Measurements from ENCODE around the gene PTPRT.

Gene PTPRT

DNA sequence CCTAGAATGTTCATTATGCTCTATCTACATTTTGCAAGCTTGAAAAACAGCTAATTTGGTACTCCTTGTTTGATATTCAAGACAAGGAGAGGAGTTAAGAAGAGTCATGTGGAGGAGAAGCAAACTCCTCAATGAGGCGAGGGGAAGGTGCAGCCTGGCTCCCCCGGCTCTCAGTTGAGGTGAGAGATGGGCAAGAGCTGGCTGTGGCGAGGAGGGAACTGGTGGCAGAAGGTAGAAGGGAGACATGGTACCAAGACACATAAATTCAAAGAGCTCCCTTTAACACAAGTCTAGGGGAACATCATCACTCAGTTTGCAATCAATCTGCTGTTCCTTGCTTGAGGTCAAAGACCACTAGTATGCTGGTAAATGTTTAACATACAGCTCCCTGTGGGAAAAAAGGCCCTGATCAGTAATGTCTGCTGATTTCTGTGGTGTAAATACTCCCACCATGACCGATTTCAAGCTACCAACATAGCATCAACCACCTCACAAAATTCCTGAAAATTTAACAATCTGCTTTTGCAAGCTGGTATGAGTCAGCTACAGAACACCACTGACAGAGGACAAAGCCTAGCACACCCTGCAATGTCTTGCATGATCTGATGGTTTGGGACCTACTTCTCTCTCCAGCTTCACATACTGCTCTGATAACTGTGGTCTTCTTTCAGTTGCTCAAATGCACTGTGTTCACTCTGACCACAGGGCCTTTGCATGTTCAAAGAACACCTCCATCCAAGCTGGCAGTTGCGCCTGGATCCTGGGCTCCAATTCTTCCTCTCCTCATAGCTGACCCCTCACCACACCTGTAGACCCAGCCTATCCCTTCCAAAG is 1055.2 kb downstream of the PTPRT start:
- H3K27ac ChIP-seq (ENCODE audit: insufficient read depth, low read depth, low read length, poor library complexity, severe bottlenecking) = no peak overlapping the region
- peaks cover 11% of the 10 kb centered on the region for H3K4me1 ChIP-seq (ENCODE audit: control insufficient read depth, insufficient read depth, low read length)
- 91 to 94% methylated on average over 5 of the region's 5 CpGs for WGBS, 2 experiments
- H3K9me3 ChIP-seq (ENCODE audit: control insufficient read depth, low read length) = no peaks in the 10 kb centered on the region
- no peaks in the 10 kb centered on the region for H3K36me3 ChIP-seq (ENCODE audit: control insufficient read depth, insufficient read depth, low read length)
- H3K4me3 ChIP-seq (ENCODE audit: insufficient read depth, low read depth, low read length) = no peak overlapping the region
- H3K27me3 ChIP-seq (ENCODE audit: control insufficient read depth, insufficient read depth, low read length, poor library complexity, severe bottlenecking) = no peaks in the 10 kb centered on the region

DNA sequence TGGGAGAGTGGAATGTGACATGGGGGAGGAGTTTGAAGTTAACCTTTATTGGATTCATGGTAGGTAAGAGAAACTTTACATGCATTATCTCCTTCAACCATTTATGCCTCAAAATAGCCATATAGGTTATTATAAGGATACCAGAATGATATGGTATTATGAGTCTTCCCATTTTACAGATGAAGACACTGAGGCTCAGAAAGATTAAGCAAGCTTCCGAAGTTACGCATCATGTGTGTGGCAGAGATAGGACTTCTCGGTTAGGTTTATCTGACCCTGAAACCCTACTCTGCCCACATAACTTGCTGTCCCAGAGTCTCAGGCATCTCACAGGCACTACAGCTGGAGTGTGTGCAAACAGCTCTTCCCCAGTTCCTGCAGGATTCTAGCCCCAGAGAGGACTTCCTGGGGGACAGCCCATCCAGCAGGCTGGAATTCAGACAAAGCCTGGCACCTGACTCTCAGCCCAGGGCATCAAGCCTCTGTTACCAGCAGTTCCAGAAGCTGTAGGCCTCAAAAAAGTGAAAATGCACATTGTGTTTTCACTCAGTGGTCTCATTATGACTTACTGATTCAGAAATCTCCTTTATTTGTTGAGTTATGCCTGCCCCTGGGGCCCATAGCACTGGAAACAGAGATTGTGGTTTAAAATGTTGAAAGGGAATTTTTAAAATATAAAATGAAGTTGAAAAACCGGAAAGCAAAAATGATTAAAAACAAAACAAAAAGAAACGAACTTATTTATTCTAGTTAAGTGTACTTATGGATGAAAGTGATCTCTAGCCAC is 1058.7 kb downstream of the PTPRT start:
- Histone ChIP-seq H3K9me3 (ENCODE audit: control insufficient read depth, low read length) (no peaks in the 10 kb centered on the region), H3K4me1 (ENCODE audit: control insufficient read depth, insufficient read depth, low read length) (peaks cover 6% of the 10 kb centered on the region), H3K27me3 (ENCODE audit: control insufficient read depth, insufficient read depth, low read length, poor library complexity, severe bottlenecking) (no peaks in the 10 kb centered on the region), H3K36me3 (ENCODE audit: control insufficient read depth, insufficient read depth, low read length) (no peaks in the 10 kb centered on the region), H3K27ac (ENCODE audit: insufficient read depth, low read depth, low read length, poor library complexity, severe bottlenecking) (no peak overlapping the region), H3K4me3 (ENCODE audit: insufficient read depth, low read depth, low read length) (no peak overlapping the region)
- WGBS, 2 experiments = 94 to 96% methylated on average over 4 to 5 of the region's 5 CpGs

DNA sequence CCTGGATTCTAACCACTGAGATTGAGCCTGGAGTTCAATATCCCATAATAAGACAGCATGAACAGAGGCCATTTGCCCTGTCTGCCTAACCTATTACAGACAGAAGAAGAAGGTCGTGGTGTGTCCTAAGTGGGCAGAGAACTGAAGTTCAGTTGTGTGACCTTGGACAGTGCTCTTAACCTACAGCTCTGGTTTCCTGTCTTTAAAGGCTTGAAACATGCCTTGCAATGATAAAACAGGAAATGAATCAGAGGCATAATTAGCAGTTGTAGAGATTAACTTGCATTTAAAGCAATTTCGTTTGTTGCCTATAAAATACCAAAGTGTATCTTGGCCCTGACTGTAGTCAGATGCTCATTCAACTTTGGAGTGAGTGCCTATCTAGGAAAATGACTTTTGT is 1064.3 kb downstream of the PTPRT start:
- Histone ChIP-seq H3K27ac (ENCODE audit: insufficient read depth, low read depth, low read length, poor library complexity, severe bottlenecking) (no peak overlapping the region), H3K9me3 (ENCODE audit: control insufficient read depth, low read length) (no peaks in the 10 kb centered on the region), H3K4me3 (ENCODE audit: insufficient read depth, low read depth, low read length) (no peak overlapping the region), H3K36me3 (ENCODE audit: control insufficient read depth, insufficient read depth, low read length) (no peaks in the 10 kb centered on the region), H3K27me3 (ENCODE audit: control insufficient read depth, insufficient read depth, low read length, poor library complexity, severe bottlenecking) (no peaks in the 10 kb centered on the region), H3K4me1 (ENCODE audit: control insufficient read depth, insufficient read depth, low read length) (no peaks in the 10 kb centered on the region)
- 83 to 89% methylated on average over 2 of the region's 2 CpGs for WGBS, 2 experiments

DNA sequence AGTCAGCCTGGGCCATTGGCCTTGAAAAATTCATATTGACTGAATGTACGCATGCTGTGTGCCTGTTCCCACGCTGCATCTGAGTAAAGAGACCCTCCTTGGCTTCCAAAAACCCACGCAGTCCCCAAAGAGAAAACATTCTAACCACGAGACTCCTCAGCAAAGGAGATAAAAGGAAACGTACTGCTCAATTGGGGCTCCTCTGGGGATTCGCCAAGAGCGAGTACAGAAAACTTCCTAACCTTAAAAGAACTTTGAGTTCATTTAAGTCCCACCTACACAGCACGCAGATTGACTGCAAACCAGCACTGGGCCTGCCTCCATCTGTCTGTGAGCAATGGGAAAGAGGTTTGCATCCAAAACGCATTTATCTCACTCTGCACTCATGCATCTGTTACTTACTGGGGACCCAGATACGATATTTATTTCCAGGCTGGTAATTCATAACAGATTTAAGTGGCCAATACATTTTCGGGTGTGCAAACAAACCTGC is 1065.7 kb downstream of the PTPRT start:
- Histone ChIP-seq H3K36me3 (ENCODE audit: control insufficient read depth, insufficient read depth, low read length) (no peaks in the 10 kb centered on the region), H3K4me1 (ENCODE audit: control insufficient read depth, insufficient read depth, low read length) (no peaks in the 10 kb centered on the region), H3K27me3 (ENCODE audit: control insufficient read depth, insufficient read depth, low read length, poor library complexity, severe bottlenecking) (no peaks in the 10 kb centered on the region), H3K9me3 (ENCODE audit: control insufficient read depth, low read length) (no peaks in the 10 kb centered on the region), H3K27ac (ENCODE audit: insufficient read depth, low read depth, low read length, poor library complexity, severe bottlenecking) (no peak overlapping the region), H3K4me3 (ENCODE audit: insufficient read depth, low read depth, low read length) (no peak overlapping the region)
- 91 to 92% methylated on average over 11 of the region's 11 CpGs for WGBS, 2 experiments

DNA sequence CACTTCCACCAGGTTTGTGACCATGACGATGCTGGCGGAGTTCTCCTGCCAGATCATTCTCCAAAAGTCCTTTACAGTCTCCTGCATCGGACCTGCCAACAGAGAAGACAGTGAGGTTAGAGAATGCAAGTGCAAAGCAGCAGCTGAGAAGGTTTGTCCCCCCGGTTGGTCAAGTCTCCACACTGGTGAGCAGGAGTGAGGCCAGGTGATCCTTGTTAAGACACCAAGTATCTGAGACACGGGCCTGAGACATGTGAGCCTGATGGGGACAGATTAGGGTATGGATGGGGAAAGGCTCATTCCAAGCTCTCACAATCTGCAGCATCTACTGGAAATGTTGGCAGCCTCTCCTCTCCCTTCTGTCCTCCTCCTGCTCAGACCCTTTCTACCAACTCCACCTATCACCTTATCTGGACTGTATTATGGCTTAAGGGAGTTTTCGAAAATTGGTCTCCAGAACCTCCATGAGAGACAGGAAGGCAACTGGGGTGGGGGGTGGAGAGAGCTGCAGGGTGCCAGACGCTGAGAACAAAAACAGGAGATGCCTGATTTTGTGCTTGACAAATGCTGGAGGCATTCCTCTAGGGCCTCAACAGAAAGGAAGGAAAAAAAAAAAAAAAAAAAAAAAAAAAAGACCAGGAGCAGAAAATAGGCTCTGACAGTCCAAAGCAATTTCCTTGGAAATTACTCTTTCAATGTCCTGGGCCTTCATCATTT is 1071.1 kb downstream of the PTPRT start:
- Histone ChIP-seq H3K27me3 (ENCODE audit: control insufficient read depth, insufficient read depth, low read length, poor library complexity, severe bottlenecking) (no peaks in the 10 kb centered on the region), H3K4me1 (ENCODE audit: control insufficient read depth, insufficient read depth, low read length) (peaks cover 5% of the 10 kb centered on the region), H3K27ac (ENCODE audit: insufficient read depth, low read depth, low read length, poor library complexity, severe bottlenecking) (no peak overlapping the region), H3K4me3 (ENCODE audit: insufficient read depth, low read depth, low read length) (no peak overlapping the region), H3K9me3 (ENCODE audit: control insufficient read depth, low read length) (no peaks in the 10 kb centered on the region), H3K36me3 (ENCODE audit: control insufficient read depth, insufficient read depth, low read length) (no peaks in the 10 kb centered on the region)
- WGBS, 2 experiments = 71 to 75% methylated on average over 7 of the region's 7 CpGs

DNA sequence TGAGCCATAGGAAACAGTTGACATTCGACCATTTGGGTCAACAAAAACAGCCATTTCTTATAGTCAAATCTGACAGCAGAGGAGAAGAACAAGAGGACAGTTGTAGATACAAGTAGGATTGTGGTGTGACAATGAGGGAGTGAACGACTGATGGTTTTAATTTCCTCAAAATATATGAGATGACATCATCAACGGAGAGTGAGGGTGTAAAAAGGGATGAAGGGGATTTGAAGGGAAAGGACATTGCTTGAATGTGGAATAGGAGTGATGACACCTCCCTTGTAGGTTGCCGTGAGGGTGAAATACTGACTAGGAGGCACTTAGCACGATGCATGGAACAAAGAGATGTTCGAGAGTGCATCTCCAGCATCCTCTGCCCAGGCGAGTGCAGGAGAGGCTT is 1071.7 kb downstream of the PTPRT start:
- Histone ChIP-seq H3K36me3 (ENCODE audit: control insufficient read depth, insufficient read depth, low read length) (no peaks in the 10 kb centered on the region), H3K27ac (ENCODE audit: insufficient read depth, low read depth, low read length, poor library complexity, severe bottlenecking) (no peak overlapping the region), H3K4me3 (ENCODE audit: insufficient read depth, low read depth, low read length) (no peak overlapping the region), H3K4me1 (ENCODE audit: control insufficient read depth, insufficient read depth, low read length) (peaks cover 8% of the 10 kb centered on the region), H3K27me3 (ENCODE audit: control insufficient read depth, insufficient read depth, low read length, poor library complexity, severe bottlenecking) (no peaks in the 10 kb centered on the region), H3K9me3 (ENCODE audit: control insufficient read depth, low read length) (no peaks in the 10 kb centered on the region)
- WGBS, 2 experiments = 94 to 95% methylated on average over 7 of the region's 7 CpGs

DNA sequence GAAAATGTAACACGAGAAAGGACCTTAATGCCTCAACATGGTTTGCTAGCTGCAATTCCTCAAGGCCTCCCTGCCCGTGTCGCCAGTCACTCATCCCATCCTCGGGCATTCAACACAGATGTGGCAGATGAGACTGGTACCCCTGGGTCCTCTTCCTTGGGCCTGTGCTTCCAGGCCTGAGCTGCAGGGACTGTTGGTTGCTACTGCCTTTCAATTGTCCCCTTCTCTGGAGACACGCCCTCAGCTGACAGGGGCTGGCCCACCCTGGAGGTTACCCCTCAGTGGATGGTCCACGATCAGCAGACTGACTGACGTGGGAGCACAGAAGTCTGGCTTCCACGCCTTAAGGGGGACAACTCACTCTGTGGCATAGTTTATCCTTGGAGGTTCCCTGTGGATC is 1076.5 kb downstream of the PTPRT start:
- Histone ChIP-seq H3K4me3 (ENCODE audit: insufficient read depth, low read depth, low read length) (no peak overlapping the region), H3K27ac (ENCODE audit: insufficient read depth, low read depth, low read length, poor library complexity, severe bottlenecking) (no peak overlapping the region), H3K27me3 (ENCODE audit: control insufficient read depth, insufficient read depth, low read length, poor library complexity, severe bottlenecking) (no peaks in the 10 kb centered on the region), H3K4me1 (ENCODE audit: control insufficient read depth, insufficient read depth, low read length) (peaks cover 11% of the 10 kb centered on the region), H3K36me3 (ENCODE audit: control insufficient read depth, insufficient read depth, low read length) (no peaks in the 10 kb centered on the region), H3K9me3 (ENCODE audit: control insufficient read depth, low read length) (no peaks in the 10 kb centered on the region)
- 74 to 83% methylated on average over 8 of the region's 8 CpGs for WGBS, 2 experiments

DNA sequence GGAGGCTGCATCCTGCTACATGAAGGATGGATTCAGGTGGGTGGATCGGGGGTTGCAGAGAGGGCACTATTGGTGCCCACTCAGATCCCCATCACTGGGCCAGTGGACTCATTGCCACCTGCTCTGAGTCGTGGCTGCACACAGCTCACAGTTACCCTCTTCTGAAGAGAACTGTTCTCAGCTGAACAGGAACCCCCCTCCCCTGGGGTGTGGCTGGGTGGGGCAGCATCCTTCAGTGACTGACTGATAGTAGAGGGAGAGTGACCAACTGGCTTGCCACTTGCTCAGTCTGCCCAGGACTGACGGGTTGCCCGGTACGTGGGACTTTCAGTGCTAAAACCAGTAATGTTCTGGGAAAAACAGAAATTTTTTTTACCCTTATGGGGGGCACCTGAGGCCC is 1077.5 kb downstream of the PTPRT start:
- Histone ChIP-seq H3K4me3 (ENCODE audit: insufficient read depth, low read depth, low read length) (no peak overlapping the region), H3K27me3 (ENCODE audit: control insufficient read depth, insufficient read depth, low read length, poor library complexity, severe bottlenecking) (no peaks in the 10 kb centered on the region), H3K27ac (ENCODE audit: insufficient read depth, low read depth, low read length, poor library complexity, severe bottlenecking) (no peak overlapping the region), H3K9me3 (ENCODE audit: control insufficient read depth, low read length) (no peaks in the 10 kb centered on the region), H3K4me1 (ENCODE audit: control insufficient read depth, insufficient read depth, low read length) (peaks cover 10% of the 10 kb centered on the region), H3K36me3 (ENCODE audit: control insufficient read depth, insufficient read depth, low read length) (no peaks in the 10 kb centered on the region)
- WGBS, 2 experiments = 95 to 96% methylated on average over 4 to 5 of the region's 5 CpGs

DNA sequence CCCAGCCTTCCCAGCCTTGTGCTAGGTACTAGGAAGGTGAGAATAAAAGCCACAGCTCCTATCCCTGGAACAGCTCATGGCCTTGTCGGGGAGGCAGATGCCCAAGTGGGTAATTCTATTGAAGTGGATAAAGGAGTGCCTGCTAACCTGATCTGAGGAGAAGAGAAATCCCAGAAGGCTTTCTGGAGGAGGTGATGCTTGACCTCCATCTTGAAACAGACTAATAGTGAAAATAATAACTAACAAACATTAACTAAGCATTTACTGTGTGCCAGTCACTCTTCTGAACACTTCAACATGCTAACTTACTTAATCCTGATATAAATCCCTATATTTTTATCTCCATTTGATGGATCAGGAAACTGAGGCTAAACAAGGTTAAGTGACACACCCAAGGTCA is 1078.4 kb downstream of the PTPRT start:
- no peak overlapping the region for H3K4me3 ChIP-seq (ENCODE audit: insufficient read depth, low read depth, low read length)
- H3K4me1 ChIP-seq (ENCODE audit: control insufficient read depth, insufficient read depth, low read length) = peaks cover 10% of the 10 kb centered on the region
- no peaks in the 10 kb centered on the region for H3K9me3 ChIP-seq (ENCODE audit: control insufficient read depth, low read length)
- H3K36me3 ChIP-seq (ENCODE audit: control insufficient read depth, insufficient read depth, low read length) = no peaks in the 10 kb centered on the region
- WGBS, 2 experiments = 89 to 100% methylated on average over 1 of the region's 1 CpG
- no peak overlapping the region for H3K27ac ChIP-seq (ENCODE audit: insufficient read depth, low read depth, low read length, poor library complexity, severe bottlenecking)
- H3K27me3 ChIP-seq (ENCODE audit: control insufficient read depth, insufficient read depth, low read length, poor library complexity, severe bottlenecking) = no peaks in the 10 kb centered on the region

DNA sequence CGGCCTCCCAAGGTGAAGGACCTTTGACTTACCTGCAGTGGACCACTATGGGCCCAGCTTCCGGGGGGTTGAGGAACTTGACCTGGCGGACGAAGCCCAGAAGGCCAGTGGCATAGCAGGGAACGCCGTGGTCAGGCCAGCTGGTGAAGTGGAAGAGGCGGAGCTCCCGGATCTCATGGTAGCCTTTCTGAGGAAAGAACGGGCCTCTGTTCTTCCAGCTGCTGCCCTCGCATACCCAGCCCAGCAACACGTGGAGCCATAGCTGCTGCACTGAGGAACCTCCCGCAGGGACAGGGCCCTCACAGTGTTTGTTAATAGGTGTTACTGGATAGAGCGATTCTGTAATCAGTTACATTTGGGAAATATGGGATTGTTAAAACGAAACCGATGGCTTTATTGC is 1079.4 kb downstream of the PTPRT start:
- Histone ChIP-seq H3K27ac (ENCODE audit: insufficient read depth, low read depth, low read length, poor library complexity, severe bottlenecking) (no peak overlapping the region), H3K27me3 (ENCODE audit: control insufficient read depth, insufficient read depth, low read length, poor library complexity, severe bottlenecking) (no peaks in the 10 kb centered on the region), H3K36me3 (ENCODE audit: control insufficient read depth, insufficient read depth, low read length) (no peaks in the 10 kb centered on the region), H3K9me3 (ENCODE audit: control insufficient read depth, low read length) (no peaks in the 10 kb centered on the region), H3K4me1 (ENCODE audit: control insufficient read depth, insufficient read depth, low read length) (peaks cover 10% of the 10 kb centered on the region), H3K4me3 (ENCODE audit: insufficient read depth, low read depth, low read length) (no peak overlapping the region)
- 90 to 91% methylated on average over 15 of the region's 15 CpGs for WGBS, 2 experiments
